ENCODE measurements around the gene ALKBH3.

ALKBH3 gene

DNA sequence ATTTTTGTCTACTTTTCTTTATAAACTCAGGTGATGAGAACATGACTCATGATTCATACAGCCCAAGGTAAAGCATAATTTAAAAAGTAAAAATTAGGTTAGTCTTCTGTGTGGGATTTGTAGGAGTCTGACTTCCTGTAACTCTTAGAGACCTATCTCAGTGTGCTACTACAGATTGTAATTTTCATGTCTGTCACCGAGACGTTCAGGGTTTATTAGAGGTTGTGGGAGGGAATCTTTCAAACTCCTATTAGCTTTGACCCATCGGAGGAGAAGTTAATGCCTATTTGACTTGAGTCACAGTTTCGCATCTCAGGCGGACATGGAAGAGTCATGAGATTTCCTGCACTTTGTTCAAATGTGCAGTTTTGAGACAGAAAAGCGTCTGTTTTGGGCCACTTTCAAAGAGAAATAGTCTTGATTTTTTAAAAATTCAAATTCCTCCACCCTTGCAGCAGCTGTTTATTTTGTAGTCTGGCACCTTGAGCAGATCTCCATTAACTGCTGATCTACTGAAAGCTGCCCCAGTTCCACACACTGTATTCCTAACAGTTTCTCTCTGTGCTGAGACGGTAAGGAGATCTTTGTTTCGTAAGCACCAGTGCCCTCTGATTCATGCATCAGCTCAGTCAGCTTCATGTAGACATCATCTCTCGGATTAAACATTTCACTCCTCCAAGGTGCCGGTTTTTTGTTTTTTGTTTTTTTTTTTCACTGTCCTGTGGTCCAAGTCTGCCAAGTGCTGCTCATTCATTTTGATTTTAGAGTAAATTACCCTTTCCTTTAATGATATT lies 24.3 kb downstream of the ALKBH3 start:
- TF ChIP-seq ZFX (IDR thresholded peaks at IDR 0.05; ENCODE audit: borderline replicate concordance) (no peak), CTCF (IDR thresholded peaks at IDR 0.05) (no peak)
- H3K27ac ChIP-seq, result no peak overlapping the region

GRCh38 chr11:43905813-43906241 lies 25.2 kb downstream of the ALKBH3 start:
- no peak overlapping the region for H3K27ac ChIP-seq
- TF ChIP-seq CTCF (IDR thresholded peaks at IDR 0.05) (no peak), ZFX (IDR thresholded peaks at IDR 0.05; ENCODE audit: borderline replicate concordance) (no peak)

GRCh38 chr11:43907028-43907975 lies 26.7 kb downstream of the ALKBH3 start:
- TF ChIP-seq CTCF (IDR thresholded peaks at IDR 0.05) (no peak), ZFX (IDR thresholded peaks at IDR 0.05; ENCODE audit: borderline replicate concordance) (no peak)
- no peak overlapping the region for H3K27ac ChIP-seq

- H3K27ac ChIP-seq, result no peak overlapping the region
These were observed 27.6 kb downstream of the ALKBH3 start for GRCh38 chr11:43908191-43908590.

GRCh38 chr11:43908683-43909082 lies 28.1 kb downstream of the ALKBH3 start:
- no peak overlapping the region for H3K27ac ChIP-seq
- TF ChIP-seq ZFX (IDR thresholded peaks at IDR 0.05; ENCODE audit: borderline replicate concordance) (no peak), CTCF (IDR thresholded peaks at IDR 0.05) (no peak)

More at GRCh38 chr11:43908191-43908590, 27.6 kb downstream of the ALKBH3 start:
- TF ChIP-seq CTCF (IDR thresholded peaks at IDR 0.05) (no peak), ZFX (IDR thresholded peaks at IDR 0.05; ENCODE audit: borderline replicate concordance) (no peak)

DNA sequence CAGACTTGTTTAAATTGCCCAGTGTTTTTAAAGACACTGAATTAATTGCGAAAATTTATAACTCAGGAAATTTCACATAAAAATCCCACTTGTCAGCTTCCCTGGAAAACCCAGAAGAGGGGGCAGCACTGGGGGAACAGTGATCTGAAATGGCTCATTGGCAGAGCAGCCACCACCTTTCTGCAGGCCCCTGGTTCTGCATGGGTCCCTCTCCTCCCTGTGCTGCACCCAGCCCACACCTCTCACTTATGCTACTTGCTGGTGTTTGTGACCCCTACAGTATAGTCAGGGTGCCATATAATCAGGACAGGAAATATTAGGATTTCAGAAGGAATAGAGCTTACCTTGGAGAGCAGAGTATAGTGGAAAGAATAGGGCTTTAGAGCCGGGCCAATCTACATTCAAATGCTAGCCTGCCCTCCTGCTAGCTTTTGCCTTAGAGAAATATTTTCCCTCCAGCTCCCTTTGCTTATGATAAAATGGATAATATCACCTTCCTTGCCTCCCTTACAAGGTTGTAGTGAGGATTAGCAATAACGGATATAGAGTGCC lies 33.3 kb downstream of the ALKBH3 start:
- TF ChIP-seq CTCF (IDR thresholded peaks at IDR 0.05) (no peak), ZFX (IDR thresholded peaks at IDR 0.05; ENCODE audit: borderline replicate concordance) (no peak)
- H3K27ac ChIP-seq, result no peak overlapping the region

Data from 22Rv1 (cell line).